NB4 (cell line): ENCODE measurements around the gene LILRB5.
"Not testable (repeated sequence)": the region's sequence is repeated elsewhere in the genome, so short reads cannot be mapped to it uniquely, and the experiment has no call there.

Experiments
- POLR2A ChIP-seq: IDR thresholded peaks from 2 replicates; pipeline ENCODE4 v1.6.1; 2011; ENCODE audit warnings: mild to moderate bottlenecking; ENCODE audit not compliant: insufficient read length; ENCODE audit errors: extremely low read depth
- TF ChIP-seq, protein P1 (sequence below): IDR thresholded peaks from one replicate; pipeline ENCODE4 v1.5.1; 2012; ENCODE audit warnings: low read depth, low read length

DNA sequence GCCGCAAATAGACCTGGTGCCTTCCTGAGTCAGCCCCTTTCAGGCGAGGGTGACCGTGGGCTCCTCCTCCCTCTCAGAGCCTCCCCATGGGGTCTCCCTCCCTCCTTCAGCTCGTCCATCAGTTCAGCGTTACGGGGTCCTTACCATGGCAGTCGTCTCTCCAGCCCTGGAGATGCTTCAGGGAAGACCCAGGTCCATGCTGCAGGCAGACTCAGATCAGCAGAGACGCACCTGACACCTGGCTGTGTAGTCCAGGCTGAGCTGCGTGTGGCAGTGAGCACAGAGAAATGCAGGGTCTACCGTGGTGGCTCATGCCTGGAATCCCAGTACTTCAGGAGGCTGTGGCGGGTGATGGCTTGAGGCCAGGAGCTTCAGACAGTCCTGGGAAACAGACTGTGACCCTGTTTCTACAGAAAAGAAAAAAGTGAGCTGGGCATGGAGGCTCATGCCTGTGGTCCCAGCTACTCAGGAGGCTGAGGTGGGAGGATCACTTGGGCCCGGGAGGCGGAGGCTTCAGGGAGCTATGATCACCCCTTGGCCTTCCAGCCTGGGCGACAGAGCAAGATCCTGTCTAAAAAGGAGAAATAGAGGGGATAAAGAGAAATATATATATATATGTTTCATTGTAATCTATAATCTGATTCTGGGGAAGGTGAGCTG lies 33.7 kb downstream of the LILRB5 start:
- TF ChIP-seq POLR2A: not testable (repeated sequence)
- TF ChIP-seq, protein P1, sequence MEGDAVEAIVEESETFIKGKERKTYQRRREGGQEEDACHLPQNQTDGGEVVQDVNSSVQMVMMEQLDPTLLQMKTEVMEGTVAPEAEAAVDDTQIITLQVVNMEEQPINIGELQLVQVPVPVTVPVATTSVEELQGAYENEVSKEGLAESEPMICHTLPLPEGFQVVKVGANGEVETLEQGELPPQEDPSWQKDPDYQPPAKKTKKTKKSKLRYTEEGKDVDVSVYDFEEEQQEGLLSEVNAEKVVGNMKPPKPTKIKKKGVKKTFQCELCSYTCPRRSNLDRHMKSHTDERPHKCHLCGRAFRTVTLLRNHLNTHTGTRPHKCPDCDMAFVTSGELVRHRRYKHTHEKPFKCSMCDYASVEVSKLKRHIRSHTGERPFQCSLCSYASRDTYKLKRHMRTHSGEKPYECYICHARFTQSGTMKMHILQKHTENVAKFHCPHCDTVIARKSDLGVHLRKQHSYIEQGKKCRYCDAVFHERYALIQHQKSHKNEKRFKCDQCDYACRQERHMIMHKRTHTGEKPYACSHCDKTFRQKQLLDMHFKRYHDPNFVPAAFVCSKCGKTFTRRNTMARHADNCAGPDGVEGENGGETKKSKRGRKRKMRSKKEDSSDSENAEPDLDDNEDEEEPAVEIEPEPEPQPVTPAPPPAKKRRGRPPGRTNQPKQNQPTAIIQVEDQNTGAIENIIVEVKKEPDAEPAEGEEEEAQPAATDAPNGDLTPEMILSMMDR: not testable (repeated sequence)
